ENCODE measurements around the gene GGT5.

DNA sequence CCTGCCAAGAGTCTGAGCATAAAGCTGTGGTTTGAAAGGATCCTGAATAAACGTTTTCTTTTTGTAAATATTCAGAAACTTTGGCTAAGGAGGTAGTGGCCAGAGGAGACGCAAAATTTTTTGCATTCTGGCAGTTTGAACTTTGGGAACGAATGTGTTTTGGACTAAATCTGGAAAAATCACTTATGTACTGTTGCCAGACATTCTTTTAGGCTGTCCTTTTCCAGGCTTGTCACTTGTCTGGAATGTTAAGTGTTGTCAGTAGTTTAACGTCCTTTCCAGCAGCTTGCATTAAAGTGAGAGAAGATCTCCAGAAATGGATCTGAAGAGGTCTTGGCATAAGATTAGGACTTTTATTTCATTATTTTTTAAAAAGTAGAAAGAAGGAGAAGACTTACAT lies 44.2 kb upstream of the GGT5 start:
- TF ChIP-seq, protein P1, sequence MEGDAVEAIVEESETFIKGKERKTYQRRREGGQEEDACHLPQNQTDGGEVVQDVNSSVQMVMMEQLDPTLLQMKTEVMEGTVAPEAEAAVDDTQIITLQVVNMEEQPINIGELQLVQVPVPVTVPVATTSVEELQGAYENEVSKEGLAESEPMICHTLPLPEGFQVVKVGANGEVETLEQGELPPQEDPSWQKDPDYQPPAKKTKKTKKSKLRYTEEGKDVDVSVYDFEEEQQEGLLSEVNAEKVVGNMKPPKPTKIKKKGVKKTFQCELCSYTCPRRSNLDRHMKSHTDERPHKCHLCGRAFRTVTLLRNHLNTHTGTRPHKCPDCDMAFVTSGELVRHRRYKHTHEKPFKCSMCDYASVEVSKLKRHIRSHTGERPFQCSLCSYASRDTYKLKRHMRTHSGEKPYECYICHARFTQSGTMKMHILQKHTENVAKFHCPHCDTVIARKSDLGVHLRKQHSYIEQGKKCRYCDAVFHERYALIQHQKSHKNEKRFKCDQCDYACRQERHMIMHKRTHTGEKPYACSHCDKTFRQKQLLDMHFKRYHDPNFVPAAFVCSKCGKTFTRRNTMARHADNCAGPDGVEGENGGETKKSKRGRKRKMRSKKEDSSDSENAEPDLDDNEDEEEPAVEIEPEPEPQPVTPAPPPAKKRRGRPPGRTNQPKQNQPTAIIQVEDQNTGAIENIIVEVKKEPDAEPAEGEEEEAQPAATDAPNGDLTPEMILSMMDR (IDR thresholded peaks at IDR 0.05; ENCODE audit: low read depth, low read length): no peak
- no peak for TF ChIP-seq EZH2phosphoT487 (IDR thresholded peaks at IDR 0.05; ENCODE audit: low read depth)

Data from OCI-LY3 (cell line).